ENCODE results near the gene PTPDC1.

PTPDC1 gene, protein sequence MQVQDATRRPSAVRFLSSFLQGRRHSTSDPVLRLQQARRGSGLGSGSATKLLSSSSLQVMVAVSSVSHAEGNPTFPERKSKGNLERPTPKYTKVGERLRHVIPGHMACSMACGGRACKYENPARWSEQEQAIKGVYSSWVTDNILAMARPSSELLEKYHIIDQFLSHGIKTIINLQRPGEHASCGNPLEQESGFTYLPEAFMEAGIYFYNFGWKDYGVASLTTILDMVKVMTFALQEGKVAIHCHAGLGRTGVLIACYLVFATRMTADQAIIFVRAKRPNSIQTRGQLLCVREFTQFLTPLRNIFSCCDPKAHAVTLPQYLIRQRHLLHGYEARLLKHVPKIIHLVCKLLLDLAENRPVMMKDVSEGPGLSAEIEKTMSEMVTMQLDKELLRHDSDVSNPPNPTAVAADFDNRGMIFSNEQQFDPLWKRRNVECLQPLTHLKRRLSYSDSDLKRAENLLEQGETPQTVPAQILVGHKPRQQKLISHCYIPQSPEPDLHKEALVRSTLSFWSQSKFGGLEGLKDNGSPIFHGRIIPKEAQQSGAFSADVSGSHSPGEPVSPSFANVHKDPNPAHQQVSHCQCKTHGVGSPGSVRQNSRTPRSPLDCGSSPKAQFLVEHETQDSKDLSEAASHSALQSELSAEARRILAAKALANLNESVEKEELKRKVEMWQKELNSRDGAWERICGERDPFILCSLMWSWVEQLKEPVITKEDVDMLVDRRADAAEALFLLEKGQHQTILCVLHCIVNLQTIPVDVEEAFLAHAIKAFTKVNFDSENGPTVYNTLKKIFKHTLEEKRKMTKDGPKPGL

DNA sequence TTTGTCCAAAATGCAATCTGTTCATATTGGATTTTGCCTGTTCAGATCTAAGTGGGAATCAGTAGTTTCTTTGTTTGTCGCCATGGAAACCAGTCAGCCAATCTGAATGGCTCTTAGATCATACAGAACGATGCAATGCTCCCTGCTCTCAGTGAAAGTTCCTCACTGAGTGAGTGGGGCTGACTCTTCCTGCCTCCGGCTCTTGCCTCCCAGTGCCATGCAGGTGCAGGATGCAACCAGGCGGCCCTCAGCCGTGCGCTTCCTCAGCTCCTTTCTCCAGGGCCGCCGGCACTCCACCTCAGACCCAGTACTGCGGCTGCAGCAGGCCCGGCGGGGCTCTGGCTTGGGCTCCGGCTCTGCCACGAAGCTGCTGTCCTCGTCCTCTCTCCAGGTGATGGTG is at the start of gene PTPDC1:
Gene PTPDC1, plus strand, starts transcription at position 151 of the 400 bp plus-strand sequence. Its CDS starts 67 bp downstream, at position 218.
- peaks cover 0 to 13% (median 8%) of the 10 kb centered on the region in 5 donors for H3K36me3 ChIP-seq (ENCODE audit: control insufficient read depth in 5 of 5, insufficient read depth in 5 of 5, low read length in 5 of 5)
- H3K9ac ChIP-seq (ENCODE audit: low read length in 5 of 5) = no peak within 1 kb of the TSS
- no peaks in the 10 kb centered on the region for H3K4me1 ChIP-seq (ENCODE audit: control insufficient read depth in 5 of 5, insufficient read depth in 5 of 5, low read length in 5 of 5)
- H3K27ac ChIP-seq (ENCODE audit: low read depth, low read length) = no peak within 1 kb of the TSS
- H3K4me3 ChIP-seq (ENCODE audit: low read depth in 1 of 5, low read length in 5 of 5) = no peak within 1 kb of the TSS
- H3K27me3 ChIP-seq (ENCODE audit: control insufficient read depth in 5 of 5, insufficient read depth in 4 of 5, low read length in 5 of 5) = no peaks in the 10 kb centered on the region
- H3K9me3 ChIP-seq (ENCODE audit: control insufficient read depth in 5 of 5, low read length in 5 of 5) = no peaks in the 10 kb centered on the region

- no peak overlapping the region for H3K4me3 ChIP-seq (ENCODE audit: low read depth in 1 of 5, low read length in 5 of 5)
- H3K27ac ChIP-seq (ENCODE audit: low read depth, low read length) = no peak overlapping the region
- H3K9me3 ChIP-seq (ENCODE audit: control insufficient read depth in 5 of 5, low read length in 5 of 5) = no peaks in the 10 kb centered on the region
- H3K36me3 ChIP-seq (ENCODE audit: control insufficient read depth in 5 of 5, insufficient read depth in 5 of 5, low read length in 5 of 5) = no peaks in the 10 kb centered on the region
- no peak overlapping the region for H3K9ac ChIP-seq (ENCODE audit: low read length in 5 of 5)
- H3K27me3 ChIP-seq (ENCODE audit: control insufficient read depth in 5 of 5, insufficient read depth in 4 of 5, low read length in 5 of 5) = no peaks in the 10 kb centered on the region
- peaks cover 0 to 23% (median 20%) of the 10 kb centered on the region in 5 donors for H3K4me1 ChIP-seq (ENCODE audit: control insufficient read depth in 5 of 5, insufficient read depth in 5 of 5, low read length in 5 of 5)
Measured at GRCh38 chr9:94034511-94034910, 49.8 kb upstream of the PTPDC1 start.

GRCh38 chr9:94039786-94040185 is 44.5 kb upstream of the PTPDC1 start:
- Histone ChIP-seq H3K9me3 (ENCODE audit: control insufficient read depth in 5 of 5, low read length in 5 of 5) (no peaks in the 10 kb centered on the region), H3K27me3 (ENCODE audit: control insufficient read depth in 5 of 5, insufficient read depth in 4 of 5, low read length in 5 of 5) (no peaks in the 10 kb centered on the region), H3K4me1 (ENCODE audit: control insufficient read depth in 5 of 5, insufficient read depth in 5 of 5, low read length in 5 of 5) (no peaks in the 10 kb centered on the region), H3K36me3 (ENCODE audit: control insufficient read depth in 5 of 5, insufficient read depth in 5 of 5, low read length in 5 of 5) (no peaks in the 10 kb centered on the region), H3K9ac (ENCODE audit: low read length in 5 of 5) (no peak overlapping the region), H3K27ac (ENCODE audit: low read depth, low read length) (no peak overlapping the region), H3K4me3 (ENCODE audit: low read depth in 1 of 5, low read length in 5 of 5) (no peak overlapping the region)

DNA sequence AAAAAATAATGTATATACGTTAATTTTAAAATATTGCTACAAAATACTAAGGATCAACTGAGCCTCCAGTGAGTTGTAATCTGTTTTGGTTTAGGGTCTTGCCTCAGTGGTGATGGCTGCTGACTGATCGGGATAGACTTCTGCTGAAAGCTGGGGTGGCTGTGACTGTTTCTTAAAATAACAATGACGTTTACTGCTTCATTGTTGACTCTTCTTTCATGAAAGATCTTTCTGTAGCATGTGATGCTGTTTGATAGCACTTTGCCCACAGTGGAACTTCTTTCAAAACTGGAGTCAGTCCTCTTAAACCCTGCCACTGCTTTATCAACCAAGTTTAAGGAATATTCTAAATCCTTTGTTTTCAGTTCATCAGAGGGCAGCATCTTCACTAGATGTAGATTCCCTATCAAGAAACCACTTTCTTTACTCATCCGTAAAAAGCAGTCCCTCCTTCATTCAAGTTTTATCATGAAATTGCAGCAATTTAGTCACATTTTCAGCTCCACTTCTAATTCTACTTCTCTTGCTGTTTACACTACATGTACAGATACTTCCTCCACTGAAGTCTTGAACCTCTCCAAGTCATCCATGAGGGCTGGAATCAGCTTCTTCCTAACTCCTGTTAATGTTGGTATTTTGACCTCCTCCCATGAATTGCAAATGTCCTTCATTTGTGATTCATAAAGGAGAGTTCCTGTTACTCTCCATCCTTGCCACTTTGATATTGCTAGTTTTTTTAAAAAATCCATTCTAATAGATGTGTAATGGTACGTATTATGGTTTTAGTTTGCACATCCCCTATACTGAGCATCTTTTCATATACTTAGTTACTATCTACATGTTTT is 41.5 kb upstream of the PTPDC1 start:
- H3K27me3 ChIP-seq (ENCODE audit: control insufficient read depth in 5 of 5, insufficient read depth in 4 of 5, low read length in 5 of 5) = no peaks in the 10 kb centered on the region
- no peaks in the 10 kb centered on the region for H3K9me3 ChIP-seq (ENCODE audit: control insufficient read depth in 5 of 5, low read length in 5 of 5)
- no peaks in the 10 kb centered on the region for H3K36me3 ChIP-seq (ENCODE audit: control insufficient read depth in 5 of 5, insufficient read depth in 5 of 5, low read length in 5 of 5)
- H3K4me3 ChIP-seq (ENCODE audit: low read depth in 1 of 5, low read length in 5 of 5) = no peak overlapping the region
- H3K9ac ChIP-seq (ENCODE audit: low read length in 5 of 5) = no peak overlapping the region
- H3K27ac ChIP-seq (ENCODE audit: low read depth, low read length) = no peak overlapping the region
- H3K4me1 ChIP-seq (ENCODE audit: control insufficient read depth in 5 of 5, insufficient read depth in 5 of 5, low read length in 5 of 5) = no peaks in the 10 kb centered on the region

DNA sequence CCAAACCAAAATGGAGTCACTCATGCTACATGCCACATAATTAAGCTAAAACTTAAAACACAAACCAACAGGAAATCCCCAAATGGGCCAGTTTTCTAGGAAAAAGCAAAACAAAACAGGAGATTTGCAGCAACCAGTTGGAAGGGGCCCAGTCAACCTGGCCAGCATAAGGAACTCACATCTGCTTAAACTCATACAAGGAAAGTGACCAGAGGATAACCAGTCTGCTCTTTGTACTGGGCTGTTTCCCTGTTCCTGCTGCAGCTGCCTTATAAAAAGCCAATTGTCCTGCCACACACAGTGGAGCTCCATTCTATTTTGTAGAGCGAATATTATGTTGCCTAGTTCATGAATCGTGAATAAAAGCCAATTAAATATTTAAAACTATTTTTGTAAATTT is 29.5 kb upstream of the PTPDC1 start:
- H3K9ac ChIP-seq (ENCODE audit: low read length in 5 of 5) = no peak overlapping the region
- peaks cover 0 to 8% (median 4%) of the 10 kb centered on the region in 5 donors for H3K9me3 ChIP-seq (ENCODE audit: control insufficient read depth in 5 of 5, low read length in 5 of 5)
- H3K27me3 ChIP-seq (ENCODE audit: control insufficient read depth in 5 of 5, insufficient read depth in 4 of 5, low read length in 5 of 5) = no peaks in the 10 kb centered on the region
- H3K4me3 ChIP-seq (ENCODE audit: low read depth in 1 of 5, low read length in 5 of 5) = no peak overlapping the region
- H3K27ac ChIP-seq (ENCODE audit: low read depth, low read length) = no peak overlapping the region
- H3K4me1 ChIP-seq (ENCODE audit: control insufficient read depth in 5 of 5, insufficient read depth in 5 of 5, low read length in 5 of 5) = peaks cover 0 to 4% (median 0%) of the 10 kb centered on the region in 5 donors
- peaks cover 0 to 7% (median 0%) of the 10 kb centered on the region in 5 donors for H3K36me3 ChIP-seq (ENCODE audit: control insufficient read depth in 5 of 5, insufficient read depth in 5 of 5, low read length in 5 of 5)

DNA sequence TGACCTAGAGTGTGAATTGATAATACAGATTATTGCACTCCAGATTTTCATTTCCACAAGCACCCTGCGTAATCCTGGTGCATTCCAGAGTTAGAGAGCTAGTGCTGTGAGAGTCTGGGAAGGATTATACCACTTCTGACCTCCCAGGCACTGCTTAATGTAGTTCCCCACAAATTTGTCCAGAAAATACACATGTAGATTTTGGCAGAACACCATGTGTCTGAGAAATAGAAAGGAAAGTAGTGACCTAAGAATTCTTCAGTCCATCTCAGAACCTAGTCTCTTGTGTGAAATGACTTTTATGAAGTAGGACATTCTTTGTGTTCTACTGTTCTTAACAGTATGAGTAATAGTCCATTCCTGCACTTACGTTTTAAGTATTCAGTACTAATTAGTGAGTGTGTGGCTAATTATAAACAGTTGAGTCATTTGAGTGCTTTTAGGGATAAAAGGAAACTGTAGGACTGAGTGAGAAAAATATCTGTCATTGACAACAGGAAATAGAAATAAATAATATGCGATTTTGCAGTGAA is 27.8 kb upstream of the PTPDC1 start:
- H3K27ac ChIP-seq (ENCODE audit: low read depth, low read length) = no peak overlapping the region
- no peaks in the 10 kb centered on the region for H3K27me3 ChIP-seq (ENCODE audit: control insufficient read depth in 5 of 5, insufficient read depth in 4 of 5, low read length in 5 of 5)
- H3K36me3 ChIP-seq (ENCODE audit: control insufficient read depth in 5 of 5, insufficient read depth in 5 of 5, low read length in 5 of 5) = peaks cover 0 to 9% (median 0%) of the 10 kb centered on the region in 5 donors
- peaks cover 0 to 4% (median 0%) of the 10 kb centered on the region in 5 donors for H3K4me1 ChIP-seq (ENCODE audit: control insufficient read depth in 5 of 5, insufficient read depth in 5 of 5, low read length in 5 of 5)
- H3K9me3 ChIP-seq (ENCODE audit: control insufficient read depth in 5 of 5, low read length in 5 of 5) = peaks cover 0 to 5% (median 3%) of the 10 kb centered on the region in 5 donors
- H3K9ac ChIP-seq (ENCODE audit: low read length in 5 of 5) = no peak overlapping the region
- H3K4me3 ChIP-seq (ENCODE audit: low read depth in 1 of 5, low read length in 5 of 5) = no peak overlapping the region

DNA sequence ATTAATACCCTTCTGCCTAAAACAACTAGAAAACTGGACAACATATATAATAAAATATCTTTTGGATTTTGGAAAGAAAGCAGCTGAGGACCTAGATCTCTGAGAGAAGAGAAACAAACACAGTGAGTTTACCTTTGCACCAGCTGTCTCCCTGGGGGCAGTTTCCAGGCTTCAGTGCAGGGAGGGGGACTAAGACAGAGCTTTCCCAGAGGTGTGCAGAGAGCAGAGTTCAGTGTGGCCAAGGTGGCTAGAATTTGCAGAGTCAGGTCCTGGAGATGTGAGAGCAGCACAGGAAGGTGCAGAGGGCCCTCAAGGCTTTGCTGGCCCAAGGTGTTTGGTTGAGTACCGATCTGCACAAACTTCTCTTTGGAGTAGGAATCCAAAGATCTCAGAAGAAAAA is 26.3 kb upstream of the PTPDC1 start:
- H3K9me3 ChIP-seq (ENCODE audit: control insufficient read depth in 5 of 5, low read length in 5 of 5) = peaks cover 0 to 12% (median 7%) of the 10 kb centered on the region in 5 donors
- H3K36me3 ChIP-seq (ENCODE audit: control insufficient read depth in 5 of 5, insufficient read depth in 5 of 5, low read length in 5 of 5) = peaks cover 0 to 11% (median 0%) of the 10 kb centered on the region in 5 donors
- H3K4me3 ChIP-seq (ENCODE audit: low read depth in 1 of 5, low read length in 5 of 5) = no peak overlapping the region
- no peak overlapping the region for H3K27ac ChIP-seq (ENCODE audit: low read depth, low read length)
- peaks cover 0 to 4% (median 0%) of the 10 kb centered on the region in 5 donors for H3K4me1 ChIP-seq (ENCODE audit: control insufficient read depth in 5 of 5, insufficient read depth in 5 of 5, low read length in 5 of 5)
- no peaks in the 10 kb centered on the region for H3K27me3 ChIP-seq (ENCODE audit: control insufficient read depth in 5 of 5, insufficient read depth in 4 of 5, low read length in 5 of 5)
- no peak overlapping the region for H3K9ac ChIP-seq (ENCODE audit: low read length in 5 of 5)

- Histone ChIP-seq H3K4me1 (ENCODE audit: control insufficient read depth in 5 of 5, insufficient read depth in 5 of 5, low read length in 5 of 5) (peaks cover 0 to 7% (median 2%) of the 10 kb centered on the region in 5 donors), H3K4me3 (ENCODE audit: low read depth in 1 of 5, low read length in 5 of 5) (peak overlapping the region in 1 of 5 donors; percentile 9), H3K27ac (ENCODE audit: low read depth, low read length) (no peak overlapping the region), H3K27me3 (ENCODE audit: control insufficient read depth in 5 of 5, insufficient read depth in 4 of 5, low read length in 5 of 5) (no peaks in the 10 kb centered on the region), H3K9ac (ENCODE audit: low read length in 5 of 5) (no peak overlapping the region), H3K9me3 (ENCODE audit: control insufficient read depth in 5 of 5, low read length in 5 of 5) (peaks cover 0 to 12% (median 7%) of the 10 kb centered on the region in 5 donors), H3K36me3 (ENCODE audit: control insufficient read depth in 5 of 5, insufficient read depth in 5 of 5, low read length in 5 of 5) (peaks cover 0 to 11% (median 0%) of the 10 kb centered on the region in 5 donors)
Measured at GRCh38 chr9:94061864-94062263, 22.4 kb upstream of the PTPDC1 start.

GRCh38 chr9:94065535-94065961 is 18.7 kb upstream of the PTPDC1 start:
- peaks cover 0 to 7% (median 2%) of the 10 kb centered on the region in 5 donors for H3K4me1 ChIP-seq (ENCODE audit: control insufficient read depth in 5 of 5, insufficient read depth in 5 of 5, low read length in 5 of 5)
- no peaks in the 10 kb centered on the region for H3K27me3 ChIP-seq (ENCODE audit: control insufficient read depth in 5 of 5, insufficient read depth in 4 of 5, low read length in 5 of 5)
- H3K4me3 ChIP-seq (ENCODE audit: low read depth in 1 of 5, low read length in 5 of 5) = no peak overlapping the region
- no peak overlapping the region for H3K9ac ChIP-seq (ENCODE audit: low read length in 5 of 5)
- peaks cover 0 to 5% (median 2%) of the 10 kb centered on the region in 5 donors for H3K36me3 ChIP-seq (ENCODE audit: control insufficient read depth in 5 of 5, insufficient read depth in 5 of 5, low read length in 5 of 5)
- no peak overlapping the region for H3K27ac ChIP-seq (ENCODE audit: low read depth, low read length)
- peaks cover 0 to 12% (median 7%) of the 10 kb centered on the region in 5 donors for H3K9me3 ChIP-seq (ENCODE audit: control insufficient read depth in 5 of 5, low read length in 5 of 5)

Measured in subcutaneous abdominal adipose tissue (tissue), 5 donors.